ENCODE results near the gene PROX1.

PROX1 gene

GRCh38 chr1:214051786-214052185 is 64.0 kb downstream of the PROX1 start:
- TF ChIP-seq CTCF (IDR thresholded peaks at IDR 0.05; ENCODE audit: low read depth, low read length) (no peak), EZH2phosphoT487 (IDR thresholded peaks at IDR 0.05; ENCODE audit: low read depth) (no peak)
- Histone ChIP-seq H3K36me3 (replicated peaks; ENCODE audit: low read depth, low read length) (no peaks in the 10 kb centered on the region), H3K27ac (ENCODE audit: low read length) (no peak overlapping the region), H3K9ac (ENCODE audit: low read length) (no peak overlapping the region), H3K27me3 (ENCODE audit: low read depth, low read length) (no peaks in the 10 kb centered on the region), H3K79me2 (ENCODE audit: low read length) (no peaks in the 10 kb centered on the region), H3K4me3 (ENCODE audit: low read length) (no peak overlapping the region), H3K4me2 (ENCODE audit: low read length) (no peak overlapping the region), H3K4me1 (ENCODE audit: low read length) (no peaks in the 10 kb centered on the region), H3K9me3 (ENCODE audit: insufficient read depth, low read length) (no peaks in the 10 kb centered on the region), H2AFZ (ENCODE audit: low read depth, low read length) (no peak overlapping the region), H4K20me1 (ENCODE audit: insufficient read depth, low read length) (no peaks in the 10 kb centered on the region)

GRCh38 chr1:214058076-214058475 is 70.3 kb downstream of the PROX1 start:
- Histone ChIP-seq H4K20me1 (ENCODE audit: insufficient read depth, low read length) (no peaks in the 10 kb centered on the region), H3K9ac (ENCODE audit: low read length) (no peak overlapping the region), H3K27ac (ENCODE audit: low read length) (no peak overlapping the region), H3K36me3 (replicated peaks; ENCODE audit: low read depth, low read length) (no peaks in the 10 kb centered on the region), H2AFZ (ENCODE audit: low read depth, low read length) (no peak overlapping the region), H3K27me3 (ENCODE audit: low read depth, low read length) (peaks cover 11% of the 10 kb centered on the region; the same call in 1 of the 2 replicates), H3K79me2 (ENCODE audit: low read length) (no peaks in the 10 kb centered on the region), H3K9me3 (ENCODE audit: insufficient read depth, low read length) (no peaks in the 10 kb centered on the region), H3K4me2 (ENCODE audit: low read length) (no peak overlapping the region), H3K4me3 (ENCODE audit: low read length) (no peak overlapping the region), H3K4me1 (ENCODE audit: low read length) (no peaks in the 10 kb centered on the region)
- TF ChIP-seq EZH2phosphoT487 (IDR thresholded peaks at IDR 0.05; ENCODE audit: low read depth) (no peak), CTCF (IDR thresholded peaks at IDR 0.05; ENCODE audit: low read depth, low read length) (no peak)

- H3K27ac ChIP-seq (ENCODE audit: low read length), result no peak overlapping the region
- no peak overlapping the region for H3K4me3 ChIP-seq (ENCODE audit: low read length)
- H3K9me3 ChIP-seq (ENCODE audit: insufficient read depth, low read length), result no peaks in the 10 kb centered on the region
- H3K27me3 ChIP-seq (ENCODE audit: low read depth, low read length), result peaks cover 41% of the 10 kb centered on the region; the same call in 1 of the 2 replicates
- no peaks in the 10 kb centered on the region for H3K79me2 ChIP-seq (ENCODE audit: low read length)
- H2AFZ ChIP-seq (ENCODE audit: low read depth, low read length), result no peak overlapping the region
- H3K36me3 ChIP-seq (replicated peaks; ENCODE audit: low read depth, low read length), result no peaks in the 10 kb centered on the region
- TF ChIP-seq CTCF (IDR thresholded peaks at IDR 0.05; ENCODE audit: low read depth, low read length) (no peak), EZH2phosphoT487 (IDR thresholded peaks at IDR 0.05; ENCODE audit: low read depth) (no peak)
- H3K9ac ChIP-seq (ENCODE audit: low read length), result no peak overlapping the region
- H4K20me1 ChIP-seq (ENCODE audit: insufficient read depth, low read length), result no peaks in the 10 kb centered on the region
- no peak overlapping the region for H3K4me2 ChIP-seq (ENCODE audit: low read length)
- H3K4me1 ChIP-seq (ENCODE audit: low read length), result no peaks in the 10 kb centered on the region
Observed at GRCh38 chr1:214066190-214066589, 78.4 kb downstream of the PROX1 start.

GRCh38 chr1:214066936-214067335 is 79.2 kb downstream of the PROX1 start:
- TF ChIP-seq EZH2phosphoT487 (IDR thresholded peaks at IDR 0.05; ENCODE audit: low read depth) (no peak), CTCF (IDR thresholded peaks at IDR 0.05; ENCODE audit: low read depth, low read length) (no peak)

More at GRCh38 chr1:214066936-214067335, 79.2 kb downstream of the PROX1 start:
- Histone ChIP-seq H3K4me2 (ENCODE audit: low read length) (no peak overlapping the region), H4K20me1 (ENCODE audit: insufficient read depth, low read length) (no peaks in the 10 kb centered on the region), H3K9ac (ENCODE audit: low read length) (no peak overlapping the region), H3K79me2 (ENCODE audit: low read length) (no peaks in the 10 kb centered on the region), H3K9me3 (ENCODE audit: insufficient read depth, low read length) (no peaks in the 10 kb centered on the region), H3K4me1 (ENCODE audit: low read length) (no peaks in the 10 kb centered on the region), H3K27me3 (ENCODE audit: low read depth, low read length) (peaks cover 39% of the 10 kb centered on the region; the same call in 1 of the 2 replicates), H2AFZ (ENCODE audit: low read depth, low read length) (no peak overlapping the region), H3K36me3 (replicated peaks; ENCODE audit: low read depth, low read length) (no peaks in the 10 kb centered on the region), H3K27ac (ENCODE audit: low read length) (no peak overlapping the region), H3K4me3 (ENCODE audit: low read length) (no peak overlapping the region)
